NCI-H187 treated with DMSO at 0.1 percent for 48 hours (cell line): Measurements from ENCODE around the gene DNAAF8.

ENCODE experiments used
- DNase-seq: peaks from one replicate; lab custom pipeline; 2025; lab: John Stamatoyannopoulos, UW

The DNAAF8 gene

DNA sequence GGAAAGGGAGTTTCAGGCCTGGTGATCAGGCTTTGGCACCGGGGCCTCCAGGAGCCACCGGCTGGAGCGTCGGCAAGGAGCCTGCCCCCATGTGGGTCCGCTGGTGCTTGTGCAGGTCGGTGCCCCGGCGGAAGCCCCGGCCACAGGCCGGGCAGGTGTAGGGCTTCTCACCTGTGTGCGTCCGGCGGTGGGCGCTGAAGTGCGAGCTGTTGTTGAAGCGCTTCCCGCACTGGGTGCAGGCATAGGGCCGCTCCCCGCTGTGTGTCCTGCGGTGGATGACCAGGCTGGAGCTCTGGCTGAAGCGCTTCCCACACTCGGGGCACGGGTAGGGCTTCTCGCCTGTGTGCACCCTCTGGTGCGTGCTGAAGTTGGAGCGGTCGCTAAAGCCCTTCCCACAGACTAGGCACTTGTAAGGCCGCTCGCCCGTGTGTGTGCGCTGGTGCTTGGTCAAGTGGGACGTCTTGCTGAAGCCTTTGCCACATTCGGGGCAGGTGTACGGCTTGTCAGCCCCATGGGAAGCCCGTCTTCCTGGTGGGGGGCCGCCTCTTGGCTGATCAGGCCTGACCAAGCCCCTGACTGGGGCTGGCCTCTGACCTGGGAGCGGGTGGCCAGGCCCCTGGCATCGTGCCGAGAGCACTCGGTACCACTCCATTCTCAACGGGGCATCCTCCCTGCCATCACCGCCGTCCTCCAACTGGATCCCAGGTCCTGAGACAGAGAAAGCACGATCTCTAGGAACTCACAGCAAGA, 18.2 kb downstream of the DNAAF8 start:
- no peak for DNase-seq

DNA sequence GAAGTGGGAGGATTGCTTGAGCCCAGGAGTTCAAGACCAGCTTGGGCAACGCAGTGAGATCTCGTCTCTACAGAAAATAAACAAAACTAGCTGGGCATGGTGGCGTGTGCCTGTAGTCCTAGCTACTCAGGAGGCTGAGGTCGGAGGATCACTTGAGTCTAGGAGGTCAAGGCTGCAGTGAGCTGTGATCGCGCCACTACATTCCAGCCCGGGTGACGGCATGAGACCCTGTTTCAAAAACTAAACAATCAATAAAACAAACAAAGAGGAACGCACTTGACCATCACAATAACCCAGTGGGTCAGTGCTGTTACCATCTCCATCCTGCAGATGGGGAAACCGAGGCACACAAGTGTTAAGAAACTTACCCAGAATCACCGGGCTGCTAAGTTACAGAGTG, 18.9 kb downstream of the DNAAF8 start:
- DNase-seq = no peak

- no peak for DNase-seq
Observed at GRCh38 chr16:4754865-4755264, 20.5 kb downstream of the DNAAF8 start.

DNA sequence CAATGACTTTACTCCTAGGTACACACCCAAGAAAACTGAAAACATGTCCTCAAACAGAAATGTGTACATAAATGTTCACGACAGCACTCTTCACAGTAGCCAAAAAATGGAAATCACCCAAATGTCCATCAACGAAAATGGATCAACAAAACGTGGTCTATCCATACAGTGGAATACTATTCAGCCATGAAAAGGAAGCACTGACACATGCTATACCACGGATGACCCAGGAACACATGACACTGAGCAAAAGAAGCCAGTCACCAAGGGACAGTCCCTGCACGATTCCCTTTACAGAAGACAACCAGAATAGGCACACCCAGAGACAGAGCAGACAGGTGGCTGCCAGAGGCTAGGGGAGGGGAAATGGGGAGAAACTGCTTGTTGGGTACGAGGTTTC, 21.4 kb downstream of the DNAAF8 start:
- DNase-seq = no peak

DNA sequence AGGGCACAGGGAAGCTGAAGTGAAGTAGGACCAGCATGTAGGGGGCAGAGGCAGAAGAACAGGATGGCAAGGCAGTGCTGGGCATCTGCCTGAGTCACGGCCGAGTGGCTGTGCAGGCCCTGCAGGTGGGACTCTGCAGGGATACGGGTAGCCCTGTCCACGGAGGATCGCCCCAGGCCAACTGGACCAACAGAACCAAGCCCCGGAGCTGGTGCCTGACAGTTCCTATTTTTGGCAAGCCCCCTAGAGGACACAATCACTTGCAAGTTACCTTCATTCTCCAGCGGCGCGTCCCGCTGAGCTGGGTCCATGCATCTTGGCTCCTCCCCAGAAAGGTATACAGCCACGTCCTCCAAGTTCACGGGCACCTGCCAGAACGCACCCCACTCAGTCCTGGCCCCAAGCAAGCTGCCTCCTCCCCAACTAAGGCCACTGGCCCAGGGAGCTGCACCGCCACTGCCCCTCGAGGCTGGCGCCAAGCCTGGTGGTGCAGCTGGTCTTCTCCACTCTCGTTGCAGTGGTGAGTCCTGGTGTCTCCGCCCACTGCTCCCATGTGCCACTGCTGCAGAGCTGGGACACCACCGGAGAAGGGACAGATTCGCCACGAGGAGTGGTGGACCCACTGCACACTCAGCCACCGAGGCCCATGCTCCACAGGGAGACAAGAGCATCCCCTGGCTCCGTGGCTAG, 26.0 kb downstream of the DNAAF8 start:
- no peak for DNase-seq

DNA sequence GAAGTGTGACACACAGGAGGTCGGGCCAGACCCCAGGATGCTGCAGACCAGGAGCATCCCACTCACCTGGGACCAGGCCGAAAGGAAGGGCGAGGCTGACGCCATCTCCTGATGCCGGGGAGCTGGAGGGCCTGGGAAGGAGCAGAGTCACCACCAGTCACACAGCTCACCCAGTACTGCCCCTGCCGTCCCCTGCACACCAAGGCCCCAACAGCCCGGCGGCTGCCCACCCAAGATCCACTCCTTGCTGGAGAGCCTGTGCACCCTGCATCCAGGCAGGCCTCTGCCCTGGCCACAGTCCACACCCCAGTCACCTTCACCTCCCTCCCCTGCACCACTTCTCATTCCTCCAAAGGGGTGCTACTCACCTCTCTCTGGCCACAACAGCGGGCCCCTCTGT, 27.9 kb downstream of the DNAAF8 start:
- no peak for DNase-seq

GRCh38 chr16:4763791-4764190, 29.5 kb downstream of the DNAAF8 start:
- DNase-seq = no peak

GRCh38 chr16:4765511-4766474, 31.5 kb downstream of the DNAAF8 start:
- DNase-seq = no peak

DNA sequence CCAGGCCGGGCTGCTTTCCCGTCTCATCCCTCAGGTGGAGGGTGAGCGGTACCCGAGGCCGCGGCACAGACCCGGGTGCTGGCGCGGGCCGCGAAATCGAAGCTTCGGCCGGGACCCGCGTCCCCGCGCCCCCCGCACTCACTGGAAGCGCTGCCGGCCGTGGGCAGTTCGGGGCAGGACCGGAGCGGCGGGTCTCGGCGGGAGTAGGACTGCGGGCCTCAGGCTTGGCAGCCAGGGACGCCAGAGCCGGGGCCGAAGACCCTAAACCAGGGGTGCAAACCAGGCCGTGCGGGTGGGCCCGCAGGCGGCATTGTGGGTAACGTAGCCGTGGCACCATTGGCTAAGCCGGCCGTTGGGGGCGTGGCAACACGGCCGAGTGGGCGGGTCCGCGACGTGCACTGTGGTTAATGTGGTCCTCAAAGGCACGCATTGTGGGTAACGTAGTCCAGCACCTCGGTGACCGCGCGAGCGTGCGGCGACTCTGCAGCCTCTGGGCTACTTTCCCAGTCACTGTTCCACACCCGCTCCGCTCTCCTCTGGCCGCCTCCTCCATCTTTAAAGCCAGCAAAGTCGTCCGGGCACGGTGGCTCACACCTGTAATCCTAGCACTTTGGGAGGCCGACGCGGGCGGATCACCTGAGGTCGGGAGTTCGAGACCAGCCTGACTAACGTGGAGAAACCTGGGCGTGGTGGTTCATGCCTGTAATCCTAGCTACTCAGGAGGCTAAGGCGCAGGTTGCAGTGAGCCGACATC, 32.7 kb downstream of the DNAAF8 start, which contains the start of gene ZNF500:
Gene ZNF500, minus strand, starts transcription at position 288 of the 754 bp plus-strand sequence. CDS start 1,184 bp downstream, outside the sequence.
- peak; percentile 52 for DNase-seq

DNA sequence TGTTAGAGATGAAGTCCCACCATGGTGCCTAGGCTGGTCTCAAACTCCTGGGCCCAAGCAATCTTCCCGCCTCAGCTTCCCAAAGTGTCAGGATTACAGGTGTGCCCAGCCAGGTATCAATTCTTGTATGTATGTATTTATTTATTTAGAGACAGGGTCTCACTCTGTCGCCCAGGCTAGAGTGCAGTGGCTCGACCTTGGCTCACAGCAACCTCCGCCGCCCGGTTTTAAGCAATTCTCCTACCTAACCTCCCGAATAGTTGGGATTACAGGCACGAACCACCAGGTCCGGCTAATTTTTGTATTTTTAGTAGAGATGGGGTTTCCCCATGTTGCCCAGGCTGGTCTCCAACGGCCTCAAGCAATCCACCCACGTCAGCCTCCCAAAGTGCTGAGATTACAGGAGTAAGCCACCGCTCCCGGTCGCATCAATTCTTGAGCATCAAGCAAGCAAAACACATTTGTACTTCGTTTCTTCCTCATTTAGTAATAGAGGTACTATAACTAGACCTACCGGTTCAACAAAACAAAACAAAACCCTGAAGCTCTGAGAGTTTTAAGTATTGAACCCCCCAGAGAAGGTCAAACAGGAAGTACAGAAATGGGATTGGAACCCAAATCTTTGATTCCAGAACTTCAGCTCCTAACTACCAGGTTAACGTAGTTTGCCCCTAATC, 33.7 kb downstream of the DNAAF8 start:
- no peak for DNase-seq

DNA sequence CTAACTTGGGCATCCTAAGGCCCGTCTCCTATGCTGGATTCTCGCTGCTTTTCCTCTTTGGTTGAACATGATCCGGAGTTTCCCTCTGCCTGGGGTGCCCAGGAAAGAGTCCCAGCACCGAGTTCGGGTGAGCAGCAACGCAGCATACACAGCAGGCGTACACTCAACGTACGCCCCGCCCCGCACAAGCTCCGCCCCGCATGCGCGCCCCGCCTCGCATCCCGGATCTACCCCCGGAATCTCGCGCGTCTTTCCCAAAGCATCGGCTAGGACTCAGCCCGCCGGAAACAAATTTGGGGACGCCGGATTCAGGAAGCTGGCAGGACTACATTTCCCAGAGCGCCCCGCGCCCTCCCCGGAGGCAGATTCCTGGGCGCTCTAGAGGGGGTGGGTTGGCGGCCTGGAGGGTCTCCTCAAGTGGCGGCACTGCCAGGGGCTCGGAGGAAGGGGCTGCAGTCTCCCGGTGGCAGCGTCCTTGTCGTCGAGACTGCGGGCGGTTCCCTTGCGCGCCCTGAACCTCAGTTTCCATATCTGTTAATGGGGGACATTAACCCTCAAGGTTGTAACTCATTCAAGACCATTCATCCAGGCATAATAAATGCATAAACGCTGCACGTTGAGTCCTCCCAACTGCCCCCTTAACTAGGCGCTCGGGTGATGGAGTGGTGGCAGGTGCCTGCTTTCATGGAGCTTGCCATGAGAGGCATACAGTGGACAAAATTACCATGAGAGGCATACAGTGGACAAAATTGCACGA, 34.4 kb downstream of the DNAAF8 start:
- DNase-seq = peak; percentile 46

- no peak for DNase-seq
Observed at GRCh38 chr16:4769306-4769638, 34.9 kb downstream of the DNAAF8 start.

GRCh38 chr16:4771646-4772045, 37.3 kb downstream of the DNAAF8 start:
- no peak for DNase-seq

GRCh38 chr16:4772351-4772750, 38.0 kb downstream of the DNAAF8 start:
- no peak for DNase-seq

- no peak for DNase-seq
Observed at GRCh38 chr16:4775005-4775404, 40.7 kb downstream of the DNAAF8 start.

GRCh38 chr16:4776141-4776705, 41.9 kb downstream of the DNAAF8 start:
- DNase-seq = no peak

GRCh38 chr16:4777339-4778049, 43.2 kb downstream of the DNAAF8 start:
- no peak for DNase-seq

GRCh38 chr16:4778050-4778392, 43.7 kb downstream of the DNAAF8 start:
- no peak for DNase-seq

- DNase-seq = no peak
Observed at GRCh38 chr16:4780235-4780634, 45.9 kb downstream of the DNAAF8 start.
